Smooth muscle cell of the brain vasculature (primary cell): ENCODE results near the gene TFEB.
"Not testable (repeated sequence)": the region's sequence is repeated elsewhere in the genome, so short reads cannot be mapped to it uniquely, and the experiment has no call there.

Experiments used
- DNase-seq: peaks from one replicate; pipeline ENCODE4 v3.0.0-alpha.2; 2012; ENCODE audit warnings: low read depth, low spot score

TFEB gene

DNA sequence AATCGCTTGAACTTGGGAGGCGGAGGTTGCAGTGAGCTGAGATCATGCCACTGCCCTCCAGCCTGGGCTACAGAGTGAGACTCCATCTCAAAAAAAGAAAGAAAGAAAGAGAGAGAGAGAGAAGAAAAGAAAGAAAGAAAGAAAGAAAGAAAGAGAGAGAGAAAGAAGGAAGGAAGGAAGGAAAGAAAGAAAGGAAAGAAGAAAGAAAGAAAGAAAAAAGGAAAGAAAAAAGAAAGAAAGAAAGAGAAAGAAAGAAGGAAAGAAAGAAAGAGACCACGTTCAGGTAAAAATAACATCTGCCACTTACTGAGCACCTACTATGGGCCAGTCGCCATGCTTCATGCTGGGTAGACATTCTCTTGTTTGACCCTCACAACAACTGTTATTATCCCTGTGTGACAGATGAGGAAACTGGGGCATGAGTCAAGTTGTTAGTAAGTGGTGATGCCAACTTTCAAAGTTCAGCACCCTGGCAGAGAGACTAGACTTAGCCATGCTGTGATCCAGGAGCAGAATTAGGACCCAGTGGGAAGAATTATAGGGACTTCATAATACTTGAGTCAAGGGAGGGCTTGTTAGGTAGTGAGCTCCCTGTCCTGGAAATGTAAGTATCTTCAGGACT is 30.7 kb upstream of the TFEB start:
- DNase-seq: not testable (repeated sequence)

DNA sequence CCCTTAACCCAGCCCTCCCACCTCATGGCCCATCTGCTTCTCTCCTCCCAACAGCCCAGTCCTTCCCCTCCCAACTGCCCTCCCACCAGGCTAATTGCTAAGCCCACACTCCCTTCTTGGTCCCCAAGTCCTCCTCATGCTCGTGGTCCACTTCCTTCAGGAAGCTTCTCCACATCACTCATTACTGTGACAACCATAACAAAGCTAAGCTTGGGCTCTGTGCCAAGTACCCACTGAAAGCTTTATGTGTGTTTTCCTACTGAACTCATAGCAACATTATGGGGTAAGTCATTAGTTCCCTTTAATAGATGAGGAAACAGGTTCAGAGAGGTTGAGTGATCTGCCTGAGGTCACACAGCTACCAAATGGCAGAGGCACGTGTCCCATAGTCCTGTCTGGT is 28.1 kb upstream of the TFEB start:
- DNase-seq: no peak

DNA sequence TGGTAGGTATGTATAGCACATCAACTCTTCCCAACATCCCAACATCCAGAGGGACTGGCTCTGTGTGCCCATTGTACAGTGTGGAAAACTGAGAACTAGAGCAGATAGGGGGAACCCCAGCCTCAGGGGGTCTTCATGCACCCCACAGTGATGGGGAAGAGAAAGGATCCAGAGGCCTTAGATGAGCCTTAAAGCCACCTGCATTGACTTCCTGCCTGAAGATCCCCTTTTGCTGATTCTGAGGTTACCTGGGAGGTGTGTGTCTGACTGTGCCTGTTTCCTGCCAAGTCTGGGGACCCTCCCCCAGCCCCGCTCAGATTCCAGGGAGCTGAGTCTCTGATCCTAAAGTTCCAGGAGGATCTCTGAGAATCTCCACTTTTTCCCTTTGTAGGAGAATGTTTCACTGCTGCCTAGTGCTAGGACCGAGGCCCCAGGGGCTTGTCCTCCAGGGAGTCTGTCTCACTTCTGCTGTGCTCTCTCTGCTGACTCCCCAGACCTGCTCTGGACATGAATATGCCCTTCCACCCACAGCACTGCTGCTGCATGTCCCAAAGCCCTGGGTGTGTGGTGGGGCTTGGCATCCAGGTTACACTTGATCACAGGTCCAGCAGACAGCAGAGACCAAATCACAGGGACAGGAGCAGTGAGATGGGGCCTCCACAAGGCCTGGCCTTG is 24.6 kb upstream of the TFEB start:
- DNase-seq: no peak

DNA sequence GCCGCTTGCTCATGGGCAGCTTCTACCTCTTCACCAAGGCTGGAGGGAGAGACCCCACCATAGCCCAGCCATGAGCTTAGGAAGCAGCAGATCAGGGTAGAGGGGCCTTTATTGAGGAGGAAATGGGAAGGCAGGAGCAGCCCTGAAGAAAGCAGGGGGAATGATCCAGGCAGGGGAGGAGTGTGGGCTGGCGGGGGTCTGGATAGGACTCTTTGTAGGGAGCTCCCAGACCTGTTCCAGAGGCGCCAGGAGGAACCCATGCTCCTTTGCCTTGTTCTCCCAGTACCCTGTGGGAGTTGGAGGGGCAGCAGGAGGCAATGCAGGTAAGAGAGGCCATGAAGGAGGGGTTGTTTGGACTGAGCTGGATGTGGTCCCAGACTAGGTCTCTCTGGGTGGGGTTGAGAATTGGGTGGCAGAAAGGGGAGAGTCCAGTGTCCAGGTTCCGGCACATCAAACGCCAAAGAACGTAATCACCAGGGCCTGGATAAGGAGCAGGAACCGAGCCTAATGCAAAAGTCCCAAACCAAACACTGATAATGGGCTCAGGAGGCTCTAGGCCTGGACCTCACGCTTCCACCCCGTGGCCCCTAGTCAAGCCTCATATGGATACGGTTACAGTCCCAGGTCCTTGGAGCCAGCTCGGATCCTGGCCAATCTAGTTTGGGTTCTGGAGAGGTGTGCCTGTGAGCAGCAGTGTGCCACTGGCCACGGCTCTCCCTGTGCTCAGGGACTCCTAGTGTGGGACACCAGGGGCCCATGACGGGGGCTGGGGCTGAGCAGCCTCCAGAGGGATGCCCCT is 23.9 kb upstream of the TFEB start:
- no peak for DNase-seq

DNA sequence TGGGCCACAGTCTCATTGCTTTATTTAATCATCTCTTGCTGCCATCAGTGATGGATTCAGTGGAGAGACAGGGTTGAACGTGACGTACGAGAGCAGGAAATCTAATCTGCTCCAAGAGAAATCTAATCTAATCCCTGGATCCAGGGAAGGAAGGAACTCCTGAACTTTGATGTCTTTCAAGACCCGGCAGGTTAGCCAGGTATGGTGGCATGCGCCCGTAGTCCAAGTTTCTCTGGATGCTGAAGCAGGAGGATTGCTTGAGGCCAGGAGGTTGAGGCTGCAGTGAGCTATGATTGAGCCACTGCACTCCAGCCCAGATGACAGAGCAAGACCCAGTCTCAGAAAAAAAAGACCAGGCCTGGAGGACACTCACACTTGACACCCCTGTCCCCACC is 23.2 kb upstream of the TFEB start:
- DNase-seq: no peak

DNA sequence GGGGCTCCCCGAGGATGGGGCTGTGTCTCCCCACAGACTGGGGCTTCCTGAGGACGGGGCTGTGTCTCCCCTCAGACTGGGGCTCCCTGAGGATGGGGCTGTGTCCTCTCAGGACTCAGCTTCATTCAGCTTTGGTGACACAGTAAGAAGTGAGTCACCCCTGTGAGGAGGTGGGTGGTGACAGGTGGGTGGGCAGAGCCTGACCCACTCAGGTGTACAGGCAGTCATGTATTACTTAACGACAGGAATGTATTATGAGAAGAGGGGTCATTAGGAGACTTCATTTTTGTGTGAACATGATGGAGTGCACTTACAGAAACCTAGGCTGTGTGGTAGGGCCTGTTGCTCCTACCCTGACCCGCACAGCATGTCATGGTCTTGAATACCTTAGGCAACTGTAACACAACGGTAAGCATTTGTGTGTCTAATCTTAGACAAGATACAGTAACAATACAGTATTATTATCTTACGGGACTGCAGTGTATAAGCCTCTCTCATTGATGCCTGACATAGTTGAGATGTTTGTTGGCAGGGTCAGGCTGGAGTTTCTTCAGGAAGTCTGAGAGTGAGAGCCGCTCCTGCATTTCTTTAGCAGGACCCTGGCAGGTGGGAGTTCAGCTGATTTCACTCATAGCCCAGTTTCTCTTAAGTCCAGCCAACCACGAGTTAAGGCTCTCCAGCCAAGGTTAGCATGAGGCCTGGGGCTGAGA is 22.7 kb upstream of the TFEB start:
- no peak for DNase-seq

DNA sequence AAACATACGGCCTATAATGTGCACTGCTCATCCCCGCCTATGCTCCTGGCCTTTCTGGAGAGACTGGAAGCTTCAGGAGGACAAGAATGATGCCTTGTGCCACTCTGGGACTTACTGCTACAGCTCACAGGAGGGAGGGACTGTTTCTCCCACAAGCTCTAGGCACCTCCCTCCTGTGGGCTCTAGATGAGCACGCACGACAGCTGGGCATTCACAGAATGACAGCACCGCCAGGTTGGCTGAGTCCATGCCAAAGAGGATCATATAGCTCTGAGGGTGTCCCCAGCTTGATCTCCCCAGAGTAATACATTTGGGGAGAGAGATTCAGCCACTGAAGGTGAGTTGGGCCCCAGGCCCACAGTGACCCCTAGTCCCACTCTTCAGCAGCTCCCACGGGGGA is 21.9 kb upstream of the TFEB start:
- DNase-seq: no peak

DNA sequence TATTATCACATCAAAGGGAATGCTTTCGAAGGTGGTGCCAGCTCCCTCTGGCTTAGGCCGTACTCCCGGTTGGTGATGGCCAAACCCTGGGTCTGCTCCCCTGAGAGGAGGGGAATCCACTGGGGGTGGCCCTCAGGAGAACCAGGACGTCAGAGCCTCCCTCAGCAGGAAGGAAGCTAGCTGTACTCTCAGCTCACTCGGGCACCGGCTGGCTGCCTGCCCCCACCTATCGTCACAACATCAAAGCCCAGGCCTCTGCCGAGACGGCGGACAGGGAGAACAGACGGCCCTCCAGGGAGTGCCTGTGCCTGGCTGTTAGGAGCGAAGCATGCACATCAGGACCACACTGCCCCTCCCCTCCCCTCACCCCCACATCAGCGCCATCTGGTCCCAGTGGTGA is 20.9 kb upstream of the TFEB start:
- no peak for DNase-seq

DNA sequence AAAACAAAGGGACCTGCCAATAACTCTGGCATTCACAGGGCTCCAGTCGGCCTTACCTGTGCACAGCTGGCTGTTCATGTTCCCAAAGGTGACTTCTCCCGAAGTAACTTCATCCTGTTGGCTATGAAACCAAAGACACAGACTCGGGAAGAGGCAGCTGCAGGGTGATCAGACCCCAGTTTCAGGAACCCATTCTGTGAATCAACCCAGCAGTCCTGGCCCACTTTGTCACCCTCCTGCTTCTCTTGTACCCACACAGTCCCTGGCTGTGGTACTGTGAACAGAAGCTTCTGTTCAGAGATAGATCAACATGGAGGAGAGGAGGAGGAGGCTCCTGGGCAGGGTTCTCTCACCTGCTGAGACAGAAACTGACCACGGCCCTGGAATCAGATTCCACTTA is 20.5 kb upstream of the TFEB start:
- no peak for DNase-seq

DNA sequence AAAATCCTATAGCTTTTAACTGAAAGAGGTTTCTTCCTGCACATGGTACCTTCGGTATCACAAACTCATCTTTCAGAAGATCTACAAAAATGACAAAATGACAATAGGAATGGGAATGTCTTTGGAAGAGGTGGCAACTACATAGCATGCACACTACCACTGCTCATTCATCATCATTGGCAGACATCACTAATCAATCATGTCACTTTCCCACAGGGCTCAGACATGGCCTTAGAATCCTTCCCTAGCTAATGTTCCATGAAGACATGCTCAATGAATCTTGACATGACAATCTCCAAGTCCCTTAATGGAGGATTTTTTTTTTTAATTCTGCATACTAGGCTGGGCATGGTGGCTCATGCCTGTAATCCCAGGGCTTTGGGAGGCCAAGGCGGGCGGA is 15.0 kb upstream of the TFEB start:
- no peak for DNase-seq

DNA sequence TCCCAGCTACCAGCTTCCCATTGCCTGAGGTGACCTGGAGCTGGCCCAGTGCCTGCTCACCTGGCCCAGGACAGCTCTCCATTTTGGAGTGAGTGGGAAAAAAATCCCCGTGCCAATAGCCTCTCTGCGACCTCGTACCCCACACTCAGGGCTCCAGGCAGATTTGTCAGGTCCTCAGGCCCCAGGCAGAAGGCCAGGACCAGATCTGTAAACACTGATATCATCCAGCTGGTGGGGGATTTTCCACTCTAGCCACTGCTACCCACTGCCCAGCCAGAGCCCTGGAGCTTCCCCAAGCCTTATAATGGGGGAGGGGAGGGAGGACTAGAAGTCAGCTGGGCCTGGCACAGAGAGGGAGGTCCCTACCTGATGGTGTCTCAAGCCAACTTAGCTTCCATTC is 13.1 kb upstream of the TFEB start:
- DNase-seq: no peak

DNA sequence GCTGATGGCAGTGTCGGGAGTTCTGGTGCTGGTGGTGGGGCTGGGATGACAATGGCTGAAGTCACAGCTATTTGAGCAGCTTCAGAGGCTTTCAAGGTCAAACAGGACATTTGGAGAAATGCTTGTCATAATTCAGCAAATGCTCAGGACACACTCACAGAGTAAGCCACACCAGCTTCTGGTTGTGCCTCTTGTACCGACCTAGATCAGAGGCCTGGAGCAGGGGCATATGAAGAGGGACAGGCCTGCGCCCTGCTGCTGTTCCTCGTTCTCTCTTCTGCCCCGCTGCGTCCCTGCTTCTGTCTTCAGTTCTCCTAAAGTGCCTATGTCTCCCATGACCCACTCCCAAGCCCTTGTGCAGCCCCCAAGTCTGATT is 12.7 kb upstream of the TFEB start:
- DNase-seq: no peak

DNA sequence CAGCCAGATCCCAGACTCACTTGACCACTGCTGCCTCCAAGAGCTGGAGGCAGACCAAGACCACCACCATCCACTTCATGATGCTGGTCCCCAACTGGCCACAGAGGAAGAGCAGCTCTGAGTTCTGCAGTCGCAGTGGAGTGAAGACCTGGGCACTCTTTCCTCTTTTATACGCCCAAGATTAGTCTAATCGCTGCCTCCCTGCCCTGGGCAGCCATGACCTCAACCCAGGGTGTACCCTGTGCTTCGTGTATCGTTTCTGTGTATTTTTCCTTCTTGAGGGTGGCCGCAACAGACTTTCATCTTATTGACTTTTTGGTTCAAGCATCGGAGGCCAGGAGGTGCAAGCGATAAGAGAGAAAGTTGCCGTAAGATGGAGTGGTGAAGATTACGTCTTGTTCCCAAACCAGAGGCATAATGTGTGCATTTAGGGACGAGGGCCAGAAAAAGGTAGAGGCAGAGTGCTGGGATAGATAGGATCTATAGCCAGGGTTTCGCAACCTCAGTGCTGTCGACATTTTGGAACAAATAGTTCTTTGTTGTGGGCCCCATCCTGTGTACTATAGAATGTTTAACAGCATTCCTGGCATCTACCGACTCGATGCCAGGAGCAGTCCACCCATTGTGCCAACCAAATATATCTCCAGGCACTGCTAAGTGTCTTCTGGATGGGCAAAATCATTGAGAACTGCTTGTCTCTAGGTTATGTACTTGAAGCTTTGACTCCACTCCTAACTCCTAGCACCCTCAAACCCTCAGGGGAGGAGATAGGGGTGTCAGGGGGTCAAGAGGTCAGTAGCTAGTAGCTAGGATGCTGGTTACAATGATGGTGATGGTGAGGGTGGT is 12.1 kb upstream of the TFEB start, which contains the start of gene PGC:
Gene PGC, minus strand, starts transcription at position 142 of the 846 bp plus-strand sequence. Its CDS starts 63 bp downstream, at position 79.
- no peak for DNase-seq

DNA sequence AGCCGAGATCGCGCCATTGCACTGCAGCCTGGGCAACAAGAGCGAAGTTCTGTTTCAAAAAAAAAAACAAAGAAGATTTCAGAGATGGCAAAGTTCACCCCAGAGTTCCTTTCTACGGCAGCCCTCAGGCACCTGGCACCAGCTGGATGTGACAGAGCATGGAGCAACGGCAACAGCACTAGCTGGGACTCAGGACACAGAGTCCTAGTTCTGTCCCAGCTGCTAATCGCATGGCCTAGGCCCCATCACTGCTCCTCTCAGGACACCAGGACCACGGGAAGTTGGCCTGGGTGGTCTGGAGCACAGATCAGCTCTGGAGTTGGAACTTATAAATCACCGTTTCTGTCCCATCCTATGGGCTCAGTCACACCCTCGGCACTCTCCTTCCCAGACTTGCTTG is 10.7 kb upstream of the TFEB start:
- no peak for DNase-seq

DNA sequence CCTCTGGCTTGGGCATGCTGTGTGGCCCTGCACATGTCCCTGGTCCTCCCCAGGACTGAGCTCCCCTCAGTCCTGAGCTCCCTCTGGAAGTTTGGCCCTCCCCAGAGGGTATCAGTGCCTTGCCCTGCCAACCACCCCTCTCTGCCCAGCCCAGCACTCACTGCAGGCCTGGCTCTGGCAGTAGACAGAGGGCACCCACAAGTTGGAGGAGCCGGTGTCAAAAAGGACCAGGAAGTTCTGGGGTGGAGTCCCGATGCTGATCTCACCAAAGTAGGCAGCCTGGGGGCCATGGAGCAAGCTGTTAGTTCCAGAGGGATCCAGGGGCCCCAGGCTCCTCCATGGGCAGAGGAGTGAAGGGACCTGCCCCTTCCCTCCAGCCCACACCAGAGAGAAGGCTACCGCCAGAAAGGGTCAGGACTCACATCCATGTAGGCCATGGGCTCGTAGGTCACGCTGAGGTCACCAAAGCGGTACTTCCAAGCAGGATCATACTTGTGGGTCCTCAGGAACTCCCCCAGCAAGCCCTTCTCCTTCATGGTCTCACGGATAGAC is 8.9 kb upstream of the TFEB start:
- no peak for DNase-seq

DNA sequence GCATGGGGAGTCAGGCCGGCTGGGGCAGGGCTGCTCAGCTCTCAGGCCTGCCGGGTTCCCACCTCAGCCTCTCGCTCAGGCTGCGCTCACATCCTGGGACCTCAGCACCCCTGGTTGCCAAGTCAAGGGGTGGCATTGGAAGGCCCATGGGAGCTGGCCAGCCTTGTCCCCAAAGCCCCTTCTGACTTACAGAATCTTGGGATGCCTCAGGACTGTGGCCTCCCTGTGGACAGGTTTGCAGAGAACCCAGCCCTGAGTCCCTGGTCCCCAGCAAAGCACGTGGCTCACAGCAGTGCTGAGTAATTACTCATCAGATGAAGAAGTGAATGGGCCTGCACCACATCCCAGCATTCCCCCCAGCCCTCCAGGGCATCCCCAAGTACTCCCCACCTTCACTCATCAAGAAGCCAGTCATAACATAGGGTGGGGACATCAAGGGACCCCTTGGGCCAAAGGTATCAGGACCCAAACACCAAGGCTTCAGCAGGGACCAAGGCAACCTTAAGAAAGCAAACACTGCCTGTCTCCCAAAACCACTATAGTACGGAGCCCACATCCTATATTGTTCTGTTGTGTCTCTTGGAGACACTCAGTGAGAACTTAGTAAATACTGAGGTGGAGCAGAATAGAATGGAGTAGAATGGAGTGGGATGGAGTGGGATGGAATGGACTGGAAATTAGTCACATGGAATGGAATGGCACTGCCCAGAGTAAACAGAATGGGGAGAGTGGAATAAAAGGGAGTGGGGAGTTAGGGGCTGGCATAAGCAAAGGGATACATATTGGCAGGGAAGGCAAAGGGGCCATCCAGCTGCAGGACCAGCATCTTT is 8.2 kb upstream of the TFEB start:
- DNase-seq: no peak

DNA sequence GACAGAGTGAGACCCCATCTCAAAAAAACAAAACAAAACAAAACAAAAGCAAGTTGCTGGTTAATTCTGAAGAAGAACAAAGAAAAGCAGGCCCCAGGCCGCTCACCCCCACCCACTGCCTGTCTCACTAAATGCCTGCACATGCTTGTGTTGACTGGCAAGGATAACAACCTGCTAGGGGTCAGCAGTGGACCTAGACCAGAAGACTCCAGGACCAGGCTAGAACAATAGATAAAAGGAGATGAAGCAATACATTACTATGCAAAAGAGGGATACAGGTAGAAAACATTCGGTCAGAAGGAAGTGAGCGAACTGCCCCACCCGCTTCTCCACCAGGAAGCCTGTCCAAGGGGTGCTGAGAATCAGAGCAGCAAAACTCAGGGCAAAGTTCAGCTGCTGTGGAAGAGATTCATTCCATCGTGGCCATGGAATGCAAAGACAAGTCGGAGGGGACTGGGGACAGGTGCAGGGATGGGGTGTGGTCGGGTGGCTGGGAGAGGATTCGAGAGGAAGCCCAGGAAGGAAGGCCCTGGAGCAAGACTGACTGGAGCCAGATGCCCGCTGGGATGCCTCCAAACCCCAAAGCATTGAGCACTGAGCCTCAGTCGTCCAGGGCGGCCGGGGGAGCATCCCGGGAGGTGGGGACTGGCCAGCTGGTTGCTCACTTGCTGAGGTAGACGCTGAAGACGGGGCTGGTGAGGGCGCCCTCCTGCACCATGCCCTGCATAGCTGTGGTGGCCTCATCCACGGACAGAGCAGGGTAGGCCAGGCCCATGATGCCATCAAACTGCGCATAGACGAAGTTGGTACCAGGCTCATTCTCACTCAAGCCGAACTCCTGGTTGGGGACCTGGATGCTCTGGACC is 6.5 kb upstream of the TFEB start:
- no peak for DNase-seq

DNA sequence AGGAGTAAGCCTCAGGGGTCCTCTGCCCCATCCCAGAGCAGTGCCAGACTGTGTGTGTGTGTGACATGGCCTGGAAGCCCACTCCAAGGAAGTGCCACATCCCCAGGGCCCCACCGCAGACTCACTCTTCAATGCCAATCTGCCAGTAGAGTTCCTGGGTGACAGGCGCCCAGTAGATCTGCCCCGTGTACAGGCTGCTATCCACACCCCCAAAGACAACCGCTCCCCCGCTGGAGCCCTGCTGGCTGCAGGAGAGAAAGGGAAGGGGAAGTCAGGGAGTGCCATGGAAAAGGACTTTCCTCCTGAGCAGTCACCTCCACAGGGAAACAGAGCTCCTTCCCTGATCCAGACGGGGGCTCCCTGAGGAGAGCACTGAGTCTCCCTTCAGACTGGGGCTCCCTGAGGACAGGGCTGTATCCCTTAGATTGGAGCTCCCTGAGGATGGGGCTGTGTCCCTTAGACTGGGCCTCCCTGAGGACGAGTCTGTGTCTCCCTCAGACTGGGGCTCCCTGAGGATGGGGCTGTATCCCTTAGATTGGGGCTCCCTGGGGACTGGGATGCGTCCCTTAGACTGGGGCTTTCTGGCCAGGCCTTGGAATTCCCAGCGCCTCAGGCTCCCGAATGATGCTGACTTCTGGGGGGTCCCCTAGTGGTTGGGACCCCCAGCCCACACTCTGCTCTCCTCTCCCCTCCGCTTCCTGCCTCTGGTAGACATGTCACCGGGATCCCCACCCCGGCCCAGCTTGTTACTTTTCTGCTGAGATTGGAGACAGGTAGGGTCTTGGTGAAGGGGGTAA is 5.2 kb upstream of the TFEB start:
- DNase-seq: no peak
